ENCODE measurements around the gene ZFY. TPM values are rescaled to one million over a fixed set of nuclear protein-coding genes. Genes with fewer than 3 reads are reported as not detected.
"Not testable (repeated sequence)": the region's sequence is repeated elsewhere in the genome, so short reads cannot be mapped to it uniquely, and the experiment has no call there.

The ZFY gene
- polyA plus RNA-seq, 3 donors from 2014 or later: not detected

DNA sequence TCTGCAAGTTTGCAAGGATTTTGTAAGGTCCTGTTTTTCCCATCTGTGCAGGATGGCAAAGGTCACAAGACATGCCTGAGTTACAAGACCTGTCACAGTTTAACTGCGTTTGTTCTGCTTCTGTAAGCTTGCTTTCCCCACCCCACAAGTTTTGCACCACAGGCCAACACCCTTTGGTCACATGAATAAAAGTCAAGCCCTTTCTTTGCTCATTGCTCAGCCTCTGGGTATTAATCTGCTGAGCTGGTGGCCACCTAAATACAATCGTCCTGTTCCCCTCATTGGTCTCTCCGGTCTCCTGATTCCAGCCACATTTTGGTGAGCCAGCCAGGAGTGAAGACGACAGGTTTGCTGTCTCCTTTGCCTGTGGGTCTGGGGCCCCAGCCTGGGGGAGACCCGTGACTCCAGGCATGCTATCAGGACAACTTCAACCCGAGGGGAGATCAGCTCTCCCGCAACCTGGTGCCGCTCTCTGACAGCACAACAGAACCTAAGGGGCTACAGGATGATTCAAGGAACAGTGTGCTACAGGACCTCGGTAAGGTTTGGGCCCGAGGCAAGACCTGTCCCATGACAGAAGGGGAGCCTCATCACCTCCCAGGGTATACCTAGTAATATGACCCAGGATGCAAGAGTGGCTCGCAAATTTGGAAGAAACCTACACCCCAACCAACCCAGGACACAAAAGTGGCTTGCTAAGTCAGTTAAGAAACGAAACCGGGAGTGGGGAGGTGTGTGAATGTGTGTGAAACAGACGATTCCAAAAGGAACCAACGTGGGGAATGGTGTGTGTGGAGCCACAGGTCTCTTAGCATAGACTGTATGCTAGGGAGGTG is 67.7 kb downstream of the ZFY start:
- peak overlapping the region in 1 of 5 donors; percentile 100 for H3K4me3 Mint-ChIP-seq
- no peak for DNase-seq
- H3K9me3 Mint-ChIP-seq: no peaks in the 10 kb centered on the region
- H3K4me1 Mint-ChIP-seq: no peaks in the 10 kb centered on the region
- peaks cover 0 to 5% (median 0%) of the 10 kb centered on the region in 3 donors for H3K27me3 Mint-ChIP-seq (ENCODE audit: low read depth in 3 of 3)
- no peaks in the 10 kb centered on the region for H3K36me3 Mint-ChIP-seq
- H3K27ac Mint-ChIP-seq: peak overlapping the region in 1 of 6 donors; percentile 99

DNA sequence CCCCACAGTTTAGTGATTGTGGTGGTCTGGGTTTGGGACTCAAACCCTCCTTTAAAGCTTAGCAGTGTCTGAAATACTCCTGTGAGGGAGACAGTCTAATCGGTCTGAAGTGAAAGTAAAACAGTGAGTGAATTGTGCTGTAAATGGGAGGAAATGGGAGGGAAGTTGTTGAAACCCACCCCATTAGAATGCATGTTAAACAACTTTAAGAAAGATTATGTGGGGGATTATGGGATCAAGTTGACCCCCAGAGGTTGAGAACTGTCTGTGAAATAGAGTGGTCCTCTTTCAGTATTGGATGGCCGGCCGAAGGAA is 68.3 kb downstream of the ZFY start:
- no peaks in the 10 kb centered on the region for H3K4me1 Mint-ChIP-seq
- no peak for DNase-seq
- H3K4me3 Mint-ChIP-seq: peak overlapping the region in 1 of 5 donors; percentile 100
- H3K36me3 Mint-ChIP-seq: no peaks in the 10 kb centered on the region
- H3K27ac Mint-ChIP-seq: peak overlapping the region in 1 of 6 donors; percentile 99
- peaks cover 0 to 5% (median 0%) of the 10 kb centered on the region in 3 donors for H3K27me3 Mint-ChIP-seq (ENCODE audit: low read depth in 3 of 3)
- no peaks in the 10 kb centered on the region for H3K9me3 Mint-ChIP-seq

DNA sequence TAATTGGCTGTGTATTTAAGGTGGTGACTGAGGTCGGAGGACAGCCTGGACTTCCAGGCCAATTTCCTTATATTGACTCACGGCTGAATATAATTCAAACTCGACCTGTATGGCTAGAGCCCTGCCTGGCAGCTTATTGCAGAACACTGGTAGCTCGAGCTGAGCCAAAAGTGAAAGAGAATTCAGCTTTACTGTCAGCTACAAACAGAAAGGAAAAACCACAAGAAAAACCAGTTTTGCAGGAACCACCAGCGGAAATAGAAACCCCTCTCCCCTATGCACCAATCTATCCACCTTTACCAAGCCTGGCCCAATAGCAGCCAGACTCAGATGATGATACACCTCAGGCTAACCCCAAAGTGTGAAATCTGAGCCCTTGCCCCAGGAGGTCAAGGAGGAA is 68.7 kb downstream of the ZFY start:
- Mint-ChIP-seq H3K27me3 (ENCODE audit: low read depth in 3 of 3) (peaks cover 0 to 5% (median 0%) of the 10 kb centered on the region in 3 donors), H3K36me3 (no peaks in the 10 kb centered on the region), H3K4me1 (no peaks in the 10 kb centered on the region), H3K27ac (peak overlapping the region in 1 of 6 donors; percentile 99), H3K4me3 (peak overlapping the region in 1 of 5 donors; percentile 100), H3K9me3 (no peaks in the 10 kb centered on the region)
- no peak for DNase-seq

- Mint-ChIP-seq H3K4me3 (peak overlapping the region in 1 of 5 donors; percentile 100), H3K27ac (peak overlapping the region in 1 of 6 donors; percentile 99)
- not testable (repeated sequence) for H3K27me3 Mint-ChIP-seq (ENCODE audit: low read depth in 3 of 3); H3K4me1 Mint-ChIP-seq; H3K36me3 Mint-ChIP-seq; H3K9me3 Mint-ChIP-seq; DNase-seq
Measured at GRCh38 chrY:3006031-3006430, 70.8 kb downstream of the ZFY start.

- no peaks in the 10 kb centered on the region for H3K4me1 Mint-ChIP-seq
- H3K4me3 Mint-ChIP-seq: no peak overlapping the region
- no peak overlapping the region for H3K27ac Mint-ChIP-seq
- H3K9me3 Mint-ChIP-seq: no peaks in the 10 kb centered on the region
- DNase-seq: no peak
- H3K27me3 Mint-ChIP-seq (ENCODE audit: low read depth in 3 of 3): peaks cover 0 to 5% (median 0%) of the 10 kb centered on the region in 3 donors
- H3K36me3 Mint-ChIP-seq: no peaks in the 10 kb centered on the region
Measured at GRCh38 chrY:3007967-3008366, 72.8 kb downstream of the ZFY start.

GRCh38 chrY:3012226-3012625 is 77.0 kb downstream of the ZFY start:
- no peaks in the 10 kb centered on the region for H3K9me3 Mint-ChIP-seq
- DNase-seq: no peak
- no peak overlapping the region for H3K4me3 Mint-ChIP-seq
- no peak overlapping the region for H3K27ac Mint-ChIP-seq
- peaks cover 0 to 1% (median 0%) of the 10 kb centered on the region in 3 donors for H3K27me3 Mint-ChIP-seq (ENCODE audit: low read depth in 3 of 3)
- H3K36me3 Mint-ChIP-seq: no peaks in the 10 kb centered on the region
- H3K4me1 Mint-ChIP-seq: no peaks in the 10 kb centered on the region

DNA sequence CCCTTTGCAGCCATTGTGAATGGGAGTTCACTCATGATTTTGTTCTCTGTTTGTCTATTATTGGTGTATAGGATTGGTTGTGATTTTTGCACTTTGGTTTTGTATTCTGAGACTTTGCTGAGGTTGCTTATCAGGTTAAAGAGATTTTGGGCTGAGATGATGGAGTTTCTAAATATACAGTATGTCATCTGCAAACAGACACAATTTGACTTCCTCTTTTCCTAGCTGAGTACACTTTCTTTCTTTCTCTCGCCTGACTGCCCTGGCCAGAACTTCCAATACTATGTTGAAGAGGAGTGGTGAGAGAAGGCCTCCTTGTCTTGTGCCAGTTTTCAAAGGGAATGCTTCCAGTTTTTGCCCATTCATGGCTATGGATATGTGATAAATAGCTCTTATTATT is 81.4 kb downstream of the ZFY start:
- Mint-ChIP-seq H3K4me3 (no peak overlapping the region), H3K27ac (no peak overlapping the region), H3K9me3 (no peaks in the 10 kb centered on the region), H3K4me1 (no peaks in the 10 kb centered on the region), H3K27me3 (ENCODE audit: low read depth in 3 of 3) (peaks cover 0 to 1% (median 0%) of the 10 kb centered on the region in 3 donors), H3K36me3 (no peaks in the 10 kb centered on the region)
- no peak for DNase-seq

DNA sequence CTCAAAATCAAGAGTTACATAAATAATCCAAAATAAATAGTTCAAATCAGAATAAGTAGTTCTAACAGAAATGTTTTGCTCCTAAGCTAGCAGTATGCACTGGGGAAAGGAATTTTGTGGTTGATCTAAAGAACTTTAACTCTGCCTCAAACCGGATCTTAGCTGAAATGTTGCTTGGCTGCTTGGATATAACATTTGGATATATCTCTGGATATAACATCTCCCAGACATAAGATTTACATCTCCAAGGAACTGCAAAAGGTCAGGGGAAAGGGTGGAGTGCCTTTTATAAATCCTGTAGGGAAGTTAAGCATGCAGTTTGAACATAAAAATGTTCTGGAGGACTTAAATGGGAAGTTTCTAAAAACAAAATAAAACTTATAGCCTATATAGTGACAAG is 83.4 kb downstream of the ZFY start:
- no peak for DNase-seq
- Mint-ChIP-seq H3K27me3 (ENCODE audit: low read depth in 3 of 3) (peaks cover 0 to 1% (median 0%) of the 10 kb centered on the region in 3 donors), H3K36me3 (no peaks in the 10 kb centered on the region), H3K4me3 (no peak overlapping the region), H3K9me3 (no peaks in the 10 kb centered on the region), H3K27ac (no peak overlapping the region), H3K4me1 (no peaks in the 10 kb centered on the region)

GRCh38 chrY:3019584-3019983 is 84.4 kb downstream of the ZFY start:
- H3K9me3 Mint-ChIP-seq: no peaks in the 10 kb centered on the region
- H3K27me3 Mint-ChIP-seq (ENCODE audit: low read depth in 3 of 3): peaks cover 0 to 1% (median 0%) of the 10 kb centered on the region in 3 donors
- no peak overlapping the region for H3K4me3 Mint-ChIP-seq
- DNase-seq: no peak
- no peaks in the 10 kb centered on the region for H3K36me3 Mint-ChIP-seq
- H3K27ac Mint-ChIP-seq: peak overlapping the region in 1 of 6 donors; percentile 51
- no peaks in the 10 kb centered on the region for H3K4me1 Mint-ChIP-seq

DNA sequence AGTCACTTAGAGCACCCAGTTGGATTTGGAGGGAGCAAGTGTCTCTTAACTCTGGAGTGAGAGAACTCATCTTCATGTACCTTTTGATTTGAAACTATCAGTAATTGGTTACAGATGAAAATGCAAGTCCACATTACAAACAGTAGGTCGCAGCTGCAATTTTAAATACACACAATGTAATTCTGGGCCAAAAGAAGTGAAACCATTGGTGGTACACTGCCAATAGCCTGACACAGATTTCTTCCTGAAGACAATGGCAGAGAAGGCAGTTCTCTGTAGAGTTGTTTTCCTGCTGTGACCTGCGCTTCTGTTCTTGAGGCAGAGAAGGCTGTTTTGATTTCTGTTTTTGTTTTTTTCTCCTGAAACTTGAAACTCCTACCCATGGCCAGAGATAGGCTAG is 86.0 kb downstream of the ZFY start:
- H3K36me3 Mint-ChIP-seq: no peaks in the 10 kb centered on the region
- H3K27me3 Mint-ChIP-seq (ENCODE audit: low read depth in 3 of 3): peaks cover 0 to 3% (median 0%) of the 10 kb centered on the region in 3 donors
- no peaks in the 10 kb centered on the region for H3K9me3 Mint-ChIP-seq
- DNase-seq: no peak
- H3K27ac Mint-ChIP-seq: no peak overlapping the region
- H3K4me1 Mint-ChIP-seq: no peaks in the 10 kb centered on the region
- H3K4me3 Mint-ChIP-seq: no peak overlapping the region

DNA sequence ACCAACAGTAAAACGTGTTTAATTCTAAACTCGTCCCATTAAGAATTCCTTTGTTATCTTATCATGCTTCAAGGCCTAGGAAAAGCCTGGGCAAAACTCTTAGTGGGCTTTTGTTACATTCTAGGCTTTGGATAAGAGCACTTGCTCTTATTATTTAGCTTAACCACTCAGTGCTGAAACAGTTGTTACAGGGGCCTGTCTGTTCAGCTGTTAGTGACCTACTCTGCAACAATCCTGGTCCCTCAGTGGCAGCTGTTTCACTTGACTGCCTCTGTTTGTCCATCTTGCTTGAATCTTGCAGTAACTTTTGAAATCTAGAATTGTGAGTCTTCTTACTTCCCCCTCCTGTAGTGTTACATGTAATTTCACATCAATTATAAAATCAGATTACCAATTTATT is 88.4 kb downstream of the ZFY start:
- Mint-ChIP-seq H3K36me3 (no peaks in the 10 kb centered on the region), H3K9me3 (no peaks in the 10 kb centered on the region), H3K27ac (no peak overlapping the region), H3K4me3 (no peak overlapping the region), H3K27me3 (ENCODE audit: low read depth in 3 of 3) (peaks cover 0 to 1% (median 0%) of the 10 kb centered on the region in 3 donors), H3K4me1 (no peaks in the 10 kb centered on the region)
- no peak for DNase-seq

DNA sequence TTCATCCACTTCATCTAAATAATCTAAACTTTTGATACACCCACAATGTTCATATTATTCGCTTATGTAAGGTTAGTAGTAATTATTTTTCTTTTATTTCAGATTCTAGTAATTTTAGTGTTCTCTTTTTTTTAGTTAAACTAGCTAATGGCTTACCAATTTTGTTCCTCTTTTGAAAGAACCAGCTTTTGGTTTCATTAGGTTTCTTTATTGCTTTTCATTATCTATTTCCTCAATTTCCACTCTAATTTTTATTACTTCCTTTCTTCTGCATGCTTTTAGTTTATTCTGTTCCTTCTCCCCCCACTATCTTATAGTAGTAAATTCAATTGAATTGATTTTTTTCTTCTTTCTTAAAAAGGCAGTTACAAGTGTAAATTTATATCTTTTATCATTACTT is 90.2 kb downstream of the ZFY start:
- H3K9me3 Mint-ChIP-seq: no peaks in the 10 kb centered on the region
- no peaks in the 10 kb centered on the region for H3K4me1 Mint-ChIP-seq
- no peak for DNase-seq
- H3K27me3 Mint-ChIP-seq (ENCODE audit: low read depth in 3 of 3): peaks cover 0 to 1% (median 0%) of the 10 kb centered on the region in 3 donors
- H3K4me3 Mint-ChIP-seq: no peak overlapping the region
- H3K36me3 Mint-ChIP-seq: no peaks in the 10 kb centered on the region
- H3K27ac Mint-ChIP-seq: peak overlapping the region in 1 of 6 donors; percentile 44

Data from immature natural killer cell (primary cell).